Activated T-cell treated with anti-CD3 and anti-CD28 coated beads, Interleukin-2, amount 50 U/mL, for 48 hours (primary cell): ENCODE results near the gene SPATC1L.
A peak's percentile ranks its signal among the peaks of the same experiment; 100 is the strongest.
"Not testable (repeated sequence)": the region's sequence is repeated elsewhere in the genome, so short reads cannot be mapped to it uniquely, and the experiment has no call there.

ENCODE experiments used
- DNase-seq, 2 experiments: peaks; one replicate each; pipeline ENCODE4 v3.0.0-alpha.2; 2020

SPATC1L gene

DNA sequence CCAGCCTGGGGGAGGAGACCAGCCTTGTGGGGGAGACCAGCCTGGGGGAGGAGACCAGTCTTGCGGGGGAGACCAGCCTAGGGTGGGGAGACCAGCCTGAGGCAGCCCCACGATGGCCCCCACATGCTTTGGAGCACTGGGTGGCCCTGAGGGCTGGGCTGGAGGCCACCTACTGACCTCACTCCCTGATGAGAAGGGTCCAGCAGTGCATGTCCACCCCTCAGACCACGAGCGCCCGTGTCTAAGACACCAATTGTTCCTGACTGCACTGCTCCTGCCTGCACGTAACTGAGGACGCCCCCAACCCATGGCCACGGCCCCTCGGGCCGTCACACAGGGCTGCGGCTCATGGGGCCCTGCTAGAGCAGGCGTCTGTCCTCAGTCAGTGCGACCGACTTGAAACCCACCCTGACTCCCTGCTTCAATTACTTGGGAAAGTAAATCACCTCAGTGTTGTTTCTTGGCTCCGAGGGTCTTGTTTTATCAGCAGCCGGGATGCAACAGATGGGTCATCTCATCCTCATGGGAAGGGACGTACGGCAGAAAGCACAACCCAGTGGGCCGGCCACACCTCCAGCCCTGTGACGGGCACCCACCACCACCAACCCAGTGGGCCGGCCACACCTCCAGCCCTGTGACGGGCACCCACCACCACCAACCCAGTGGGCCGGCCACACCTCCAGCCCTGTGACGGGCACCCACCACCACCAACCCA, at the start of gene SPATC1L:
Gene SPATC1L, minus strand, starts transcription at position 550 of the 715 bp plus-strand sequence. CDS start 1,643 bp downstream, outside the sequence.
- DNase-seq, result peak; percentile 63 to 73

GRCh38 chr21:46229923-46230260, 45.6 kb upstream of the SPATC1L start:
- DNase-seq, result no peak

GRCh38 chr21:46229133-46229922, 45.1 kb upstream of the SPATC1L start:
- DNase-seq, result no peak

DNA sequence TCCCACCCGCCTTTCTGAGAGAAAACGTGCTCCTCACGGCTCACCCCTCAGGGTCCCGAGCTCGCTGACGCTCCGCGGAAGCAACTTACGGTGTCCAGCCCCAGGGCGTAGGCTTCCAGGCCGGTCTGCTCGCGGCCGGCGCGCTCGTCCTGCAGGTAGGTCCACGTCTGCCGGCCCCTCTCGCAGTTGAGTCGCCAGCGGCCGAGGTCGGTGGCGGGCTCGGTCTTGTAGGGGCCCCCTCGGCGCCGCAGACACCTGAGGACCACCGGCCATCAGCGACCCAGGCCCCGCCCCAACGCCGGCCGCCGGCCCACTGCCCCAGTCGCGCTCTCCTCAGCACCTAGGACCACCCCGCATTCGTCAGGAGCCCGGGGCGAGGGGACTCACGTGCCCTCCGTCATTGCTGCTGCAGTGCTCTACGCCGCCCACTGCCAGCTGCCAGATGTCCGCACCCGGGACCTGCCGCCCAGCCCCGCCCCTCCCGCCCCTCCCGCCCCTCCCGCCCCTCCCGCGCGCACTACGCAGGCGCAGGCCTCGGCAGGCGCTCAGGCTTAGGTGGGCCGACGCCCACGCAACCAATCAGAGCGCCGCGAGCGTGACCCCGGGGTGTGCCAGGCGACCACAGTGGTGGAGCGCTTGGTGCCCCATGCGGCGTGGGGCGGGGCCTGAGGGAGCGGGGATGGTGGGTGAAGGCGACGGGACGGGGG, 44.2 kb upstream of the SPATC1L start, which contains the start of gene LSS:
Gene LSS, minus strand, starts transcription at position 430 of the 707 bp plus-strand sequence. Its CDS starts 29 bp downstream, at position 401.
- DNase-seq, result peak; percentile 96

DNA sequence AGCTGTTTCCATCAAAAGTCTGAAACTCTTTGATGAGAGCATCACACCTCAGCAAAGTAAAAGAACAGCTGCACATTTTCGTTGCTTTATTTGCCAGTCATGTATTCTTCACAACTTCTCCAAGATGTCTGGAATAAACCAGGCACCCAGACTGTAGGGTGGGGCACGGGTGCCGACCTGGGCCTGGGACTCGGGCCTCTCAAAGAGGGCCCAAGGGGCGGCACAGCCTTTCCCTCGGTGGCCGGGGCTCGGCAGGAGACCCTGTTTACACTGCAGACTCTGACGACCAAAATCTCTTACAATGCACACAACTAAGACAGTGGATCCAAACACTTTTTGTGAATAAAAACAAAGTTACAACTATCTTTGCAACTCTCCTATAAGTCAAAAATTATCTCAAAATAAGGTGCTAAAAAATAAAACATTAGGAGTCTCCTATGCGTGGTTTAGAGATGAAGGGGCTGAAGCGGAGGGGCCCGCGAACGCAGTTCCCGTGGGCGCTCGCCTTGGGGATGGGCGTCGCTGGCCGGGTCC, 43.6 kb upstream of the SPATC1L start:
- DNase-seq, result no peak

- DNase-seq, result no peak
These were observed 42.8 kb upstream of the SPATC1L start for GRCh38 chr21:46226920-46227599.

GRCh38 chr21:46226146-46226545, 41.9 kb upstream of the SPATC1L start:
- DNase-seq, result no peak

GRCh38 chr21:46223661-46224060, 39.4 kb upstream of the SPATC1L start:
- DNase-seq, result not testable (repeated sequence)

DNA sequence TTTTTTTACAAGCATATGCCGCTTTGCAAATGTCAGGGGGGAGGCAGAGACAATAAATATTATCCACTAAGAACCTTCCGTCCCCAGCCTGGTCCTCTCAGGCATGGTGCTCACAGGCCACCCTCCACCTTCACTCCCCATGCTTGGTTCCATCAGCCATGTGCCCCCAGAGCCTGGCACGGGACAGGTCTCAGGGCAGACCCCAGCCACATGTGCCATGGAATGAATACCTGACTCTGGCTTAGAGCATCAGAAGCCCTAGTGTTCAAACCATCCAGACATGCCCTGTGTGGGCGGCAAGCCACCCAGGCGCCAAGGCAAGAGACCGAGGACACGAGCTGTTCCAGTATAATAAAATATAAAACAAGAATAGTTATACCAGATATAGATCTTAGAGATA, 39.0 kb upstream of the SPATC1L start:
- DNase-seq, result no peak

DNA sequence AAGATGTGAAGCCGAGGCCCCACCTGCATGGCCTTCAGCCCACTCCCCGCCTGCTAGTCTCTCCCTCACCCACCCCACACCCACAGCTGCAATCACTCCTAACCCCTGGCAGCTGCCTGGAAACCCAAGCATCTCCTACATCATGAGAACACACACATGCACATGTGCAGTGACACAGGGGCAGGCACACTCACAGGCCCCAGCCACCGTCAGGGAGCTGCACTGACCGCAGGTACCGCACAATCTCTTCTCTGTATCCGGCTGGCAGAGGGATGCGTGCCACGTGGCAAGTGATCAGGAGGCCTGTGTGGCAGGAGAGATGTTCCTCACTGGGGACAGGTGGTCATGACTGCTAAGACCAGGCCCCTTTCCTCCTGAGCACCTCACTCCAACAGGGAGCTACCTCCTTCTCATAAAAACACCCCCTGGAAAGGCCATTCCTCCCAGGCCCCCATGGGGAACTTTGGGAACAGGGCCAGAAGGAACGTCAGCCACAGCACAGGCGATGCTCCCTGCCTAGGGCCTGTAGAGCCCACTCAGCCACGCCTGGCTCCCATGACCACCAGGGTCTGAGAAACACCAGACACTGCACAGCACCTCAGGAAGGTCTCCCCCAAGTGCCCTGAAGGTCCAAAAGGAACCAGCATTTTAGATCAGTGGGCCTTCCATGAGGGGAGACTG, 38.3 kb upstream of the SPATC1L start:
- DNase-seq, result no peak

- DNase-seq, result no peak
These were observed 37.6 kb upstream of the SPATC1L start for GRCh38 chr21:46221664-46222435.

DNA sequence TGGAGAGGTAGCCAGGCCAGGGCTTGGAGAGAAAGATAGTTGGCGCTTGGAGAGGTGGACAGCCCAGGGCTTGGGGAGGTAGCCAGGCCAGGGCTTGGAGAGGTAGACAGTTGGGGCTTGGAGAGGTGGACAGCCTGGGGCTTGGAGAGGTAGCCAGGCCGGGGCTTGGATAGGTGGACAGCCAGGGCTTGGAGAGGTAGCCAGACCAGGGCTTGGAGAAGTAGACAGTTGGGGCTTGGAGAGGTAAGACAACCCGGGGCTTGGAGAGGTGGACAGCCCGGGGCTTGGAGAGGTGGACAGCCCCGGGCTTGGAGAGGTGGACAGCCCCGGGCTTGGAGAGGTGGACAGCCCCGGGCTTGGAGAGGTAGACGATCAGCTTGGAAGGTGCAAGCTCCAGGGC, 36.6 kb upstream of the SPATC1L start:
- DNase-seq, result no peak

- no peak for DNase-seq
These were observed 36.1 kb upstream of the SPATC1L start for GRCh38 chr21:46220275-46220810.

- DNase-seq, result no peak
These were observed 35.5 kb upstream of the SPATC1L start for GRCh38 chr21:46219591-46220239.

DNA sequence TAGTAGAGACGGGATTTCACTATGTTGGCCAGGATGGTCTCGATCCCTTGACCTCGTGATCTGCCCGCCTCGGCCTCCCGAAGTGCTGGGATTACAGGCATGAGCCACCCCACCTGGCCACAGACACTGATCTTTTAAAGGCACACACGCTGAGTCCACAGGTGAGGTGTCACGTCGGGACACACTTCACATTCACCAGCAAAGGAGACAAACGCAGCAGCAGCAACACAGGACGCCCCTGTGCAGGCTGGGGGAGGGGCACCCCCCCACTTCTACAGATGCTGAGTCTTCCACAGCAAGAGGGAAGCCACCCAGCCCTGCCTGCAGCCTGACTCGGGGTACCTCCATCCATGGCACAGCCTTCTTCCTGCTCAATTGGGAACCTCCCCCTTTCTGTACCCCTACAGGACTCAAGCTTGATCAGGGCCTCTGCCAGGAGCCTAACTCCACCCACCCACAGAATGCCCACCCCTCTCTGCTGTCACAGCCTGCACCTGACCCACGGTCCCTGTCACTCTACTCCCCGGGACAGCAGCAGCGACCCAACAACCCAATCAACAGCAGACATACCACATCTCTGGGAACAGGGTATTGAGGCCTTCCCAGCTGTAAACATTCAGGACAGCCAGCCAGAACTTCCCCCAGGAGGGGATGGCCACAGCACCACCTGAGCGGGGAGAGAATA, 34.8 kb upstream of the SPATC1L start:
- no peak for DNase-seq

DNA sequence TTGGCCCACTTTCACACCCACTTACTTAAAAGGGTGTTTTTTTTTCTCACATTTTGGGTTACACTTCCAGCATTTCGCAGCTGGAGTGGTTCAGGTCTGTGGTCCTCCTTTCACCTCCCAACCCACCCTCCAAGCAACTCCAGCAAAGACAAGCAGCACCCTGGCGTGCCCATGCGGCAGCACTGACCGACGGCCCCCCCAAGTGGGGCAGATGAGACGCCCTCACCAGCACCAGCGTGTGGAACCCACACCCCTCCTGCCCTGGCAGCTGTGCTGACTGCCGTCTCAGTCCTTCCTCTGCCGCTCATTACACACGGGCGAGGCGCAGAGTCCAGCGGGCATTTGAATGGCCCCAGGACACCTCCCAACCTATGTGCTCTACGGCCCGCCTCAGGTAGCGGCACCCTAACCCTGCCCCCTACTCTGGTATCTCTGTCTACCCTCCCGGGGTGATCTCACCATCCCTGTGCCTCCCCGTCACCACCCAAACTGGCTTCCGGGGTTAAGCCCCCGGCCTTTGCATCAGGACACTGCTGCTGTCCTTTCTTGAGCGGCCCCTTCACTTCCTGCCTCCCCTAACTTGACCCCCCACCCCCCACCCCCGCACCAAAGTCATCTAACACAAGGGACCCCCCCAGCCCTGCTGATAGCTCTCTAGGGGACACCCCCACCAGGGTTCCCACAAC, 33.4 kb upstream of the SPATC1L start:
- no peak for DNase-seq

DNA sequence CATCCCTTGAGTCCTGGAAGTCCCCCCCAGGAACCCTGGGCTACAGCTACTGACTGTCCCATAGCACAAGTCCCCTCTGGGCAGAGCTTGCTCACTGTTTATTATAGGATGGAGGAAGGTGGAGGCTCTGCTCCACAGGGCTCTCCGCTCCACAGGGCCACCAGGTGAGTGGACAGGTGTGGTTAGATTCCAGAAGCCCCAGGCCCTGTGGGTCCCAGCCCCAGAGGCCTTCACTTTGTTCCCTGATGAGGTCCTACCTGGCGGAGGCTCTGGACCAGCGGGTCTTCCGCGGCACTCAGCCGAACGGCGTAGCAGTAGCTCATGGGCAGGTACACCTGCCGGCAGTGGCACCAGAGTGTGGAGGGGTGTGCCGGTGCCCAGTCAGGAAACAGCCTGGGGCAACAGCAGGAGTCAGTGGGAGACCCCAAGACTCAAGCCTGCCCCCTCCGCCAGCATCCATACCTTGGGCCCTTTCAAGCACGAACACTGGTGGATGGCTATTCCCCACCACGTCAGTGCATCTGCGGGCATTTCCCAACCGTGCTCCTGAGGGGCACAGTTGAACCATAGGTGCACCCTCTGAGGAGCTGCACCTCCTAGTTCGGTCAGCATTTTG, 32.0 kb upstream of the SPATC1L start:
- no peak for DNase-seq

- DNase-seq, result no peak
These were observed 31.3 kb upstream of the SPATC1L start for GRCh38 chr21:46215436-46216131.
